Activated effector memory CD4-positive, alpha-beta T cell treated with Interleukin-2 at 50 U/mL for 16 hours (primary cell): ENCODE measurements around the gene HUWE1.
"Not testable (repeated sequence)": the region's sequence is repeated elsewhere in the genome, so short reads cannot be mapped to it uniquely, and the experiment has no call there.

ENCODE experiments used
- DNase-seq: peaks from one replicate; pipeline ENCODE4 v3.0.0-alpha.2; 2020

Gene HUWE1

GRCh38 chrX:53606456-53606855 lies 80.1 kb downstream of the HUWE1 start:
- no peak for DNase-seq

- no peak for DNase-seq
Observed at GRCh38 chrX:53605004-53605403, 81.5 kb downstream of the HUWE1 start.

GRCh38 chrX:53599781-53600396 lies 86.6 kb downstream of the HUWE1 start:
- DNase-seq = no peak

GRCh38 chrX:53598169-53598568 lies 88.3 kb downstream of the HUWE1 start:
- no peak for DNase-seq

- DNase-seq = no peak
Observed at GRCh38 chrX:53595266-53595810, 91.2 kb downstream of the HUWE1 start.

GRCh38 chrX:53594354-53594753 lies 92.2 kb downstream of the HUWE1 start:
- DNase-seq = no peak

- DNase-seq = no peak
Observed at GRCh38 chrX:53587795-53588420, 98.6 kb downstream of the HUWE1 start.

- no peak for DNase-seq
Observed at GRCh38 chrX:53584891-53585290, 101.6 kb downstream of the HUWE1 start.

GRCh38 chrX:53583571-53583970 lies 102.9 kb downstream of the HUWE1 start:
- DNase-seq = no peak

GRCh38 chrX:53580742-53581504 lies 105.6 kb downstream of the HUWE1 start:
- DNase-seq = no peak

- no peak for DNase-seq
Observed at GRCh38 chrX:53571494-53571893, 115.0 kb downstream of the HUWE1 start.

- no peak for DNase-seq
Observed at GRCh38 chrX:53563324-53563723, 123.2 kb downstream of the HUWE1 start.

- no peak for DNase-seq
Observed at GRCh38 chrX:53561912-53562311, 124.6 kb downstream of the HUWE1 start.

- no peak for DNase-seq
Observed at GRCh38 chrX:53558646-53559045, 127.9 kb downstream of the HUWE1 start.

GRCh38 chrX:53556868-53557267 lies 129.7 kb downstream of the HUWE1 start:
- no peak for DNase-seq

- DNase-seq = no peak
Observed at GRCh38 chrX:53550756-53551463, 135.6 kb downstream of the HUWE1 start.

- no peak for DNase-seq
Observed at GRCh38 chrX:53547668-53548067, 138.9 kb downstream of the HUWE1 start.

GRCh38 chrX:53544936-53545335 lies 141.6 kb downstream of the HUWE1 start:
- no peak for DNase-seq

GRCh38 chrX:53538781-53539180 lies 147.7 kb downstream of the HUWE1 start:
- no peak for DNase-seq

GRCh38 chrX:53531255-53531966 lies 155.1 kb downstream of the HUWE1 start:
- not testable (repeated sequence) for DNase-seq

GRCh38 chrX:53526999-53527398 lies 159.5 kb downstream of the HUWE1 start:
- DNase-seq = no peak

- DNase-seq = no peak
Observed at GRCh38 chrX:53511322-53511721, 175.2 kb downstream of the HUWE1 start.

- DNase-seq = not testable (repeated sequence)
Observed at GRCh38 chrX:53504035-53504434, 182.5 kb downstream of the HUWE1 start.
